HepG2 (cell line): ENCODE data around the gene DHX16. TPM values are rescaled to one million over a fixed set of nuclear protein-coding genes. Genes with fewer than 3 reads are reported as not detected.

Source experiments
- ATAC-seq: fragments of 200-7000 bp; cut with Tn5 transposase; 3 replicates; pipeline ENCODE4 v1.9.1; 2020; ENCODE audit warnings: mild to moderate bottlenecking, moderate library complexity
- BruUV-seq: library from RNA; stranded (reverse); fragments of 400-500 nt; replicated peaks from 2 replicates; lab custom pipeline; 2021; lab: Mats Ljungman, UMichigan
- CTCF ChIA-PET: fragments of 300-600 bp; formaldehyde crosslinking; extraction: SDS; loops from one replicate; lab custom pipeline; 2021; ENCODE audit warnings: low total read pairs, inconsistent platforms, low intra/inter-chr PET ratio; lab: Yijun Ruan, JAX
- POLR2A ChIA-PET: fragments of 350-600 bp; sonication (Branson Sonifier 250); formaldehyde crosslinking; loops from one replicate; lab custom pipeline; 2020; ENCODE audit warnings: antibody characterized with exemption, inconsistent platforms; lab: Yijun Ruan, JAX
- DNase-seq: peaks from one replicate; pipeline ENCODE4 v3.0.0-alpha.2; 2015; ENCODE audit warnings: low spot score
- FAIRE-seq: peaks from 3 replicates; lab custom pipeline; 2011; peaks lifted over from hg19 to GRCh38; lab: Jason Lieb, UNC
- H2AFZ ChIP-seq: one replicate; pipeline ENCODE4 v1.6.1; 2011; ENCODE audit warnings: low read length, inconsistent platforms
- H3K27ac ChIP-seq: fragments of 300-600 bp; 3 replicates; pipeline ENCODE4 v1.8.0; 2011; ENCODE audit warnings: mixed run types, mild to moderate bottlenecking, mixed read lengths, low read length, inconsistent platforms; ENCODE audit not compliant: insufficient read depth; ENCODE audit errors: extremely low read length
- H3K27me3 ChIP-seq, 2 experiments: fragments of 200-600 bp in 1 of 2; 2 replicates in 1 of 2; 3 replicates in 1 of 2; pipeline versions ENCODE4 v1.6.0 to v1.8.0; 2011; ENCODE audit warnings: low read length in 2 of 2, mild to moderate bottlenecking in 2 of 2, moderate library complexity in 2 of 2, inconsistent platforms in 1 of 2; ENCODE audit not compliant: insufficient read depth in 2 of 2, control insufficient read depth in 1 of 2
- H3K36me3 ChIP-seq, 2 experiments: fragments of 200-600 bp in 1 of 2; replicated peaks in 1 of 2; 2 replicates in 1 of 2; 3 replicates in 1 of 2; pipeline versions ENCODE4 v1.5.1 to v1.8.0; 2011; ENCODE audit warnings: low read length in 2 of 2, inconsistent platforms in 1 of 2; ENCODE audit not compliant: insufficient read depth in 2 of 2, control insufficient read depth in 1 of 2
- H3K4me1 ChIP-seq: 2 replicates; pipeline ENCODE4 v1.5.1; 2012; ENCODE audit warnings: low read length, inconsistent platforms; ENCODE audit not compliant: insufficient read depth
- H3K4me2 ChIP-seq: 2 replicates; pipeline ENCODE4 v1.6.0; 2011; ENCODE audit warnings: low read depth, low read length, inconsistent platforms
- H3K4me3 ChIP-seq, 3 experiments: fragments of 200-600 bp in 1 of 3; sonication (generic), shearing (Covaris generic) in 1 of 3; replicated peaks in 1 of 3; 2 replicates each; pipeline ENCODE4 v1.5.1; 2011 to 2016; ENCODE audit warnings: low read length in 3 of 3, inconsistent platforms in 2 of 3, low read depth in 2 of 3, mild to moderate bottlenecking in 2 of 3, control low read depth in 1 of 3, mixed read lengths in 1 of 3; ENCODE audit not compliant: insufficient read depth in 1 of 3
- H3K79me2 ChIP-seq: one replicate; pipeline ENCODE4 v1.6.1; 2011; ENCODE audit warnings: low read length, inconsistent platforms; ENCODE audit not compliant: insufficient read depth
- H3K9ac ChIP-seq: 2 replicates; pipeline ENCODE4 v1.6.0; 2011; ENCODE audit warnings: mild to moderate bottlenecking, low read depth, low read length, inconsistent platforms; ENCODE audit not compliant: insufficient read depth
- H3K9me3 ChIP-seq: 2 replicates; pipeline ENCODE4 v1.5.1; 2012; ENCODE audit warnings: mild to moderate bottlenecking, low read length
- H4K20me1 ChIP-seq: 2 replicates; pipeline ENCODE4 v1.6.0; 2011; ENCODE audit warnings: inconsistent platforms, mild to moderate bottlenecking, low read length, moderate library complexity; ENCODE audit not compliant: insufficient read depth
- NFAT5 ChIP-seq: sonication (generic); formaldehyde crosslinking; IDR thresholded peaks from 2 replicates; pipeline ENCODE4 v1.4.0; 2020; ENCODE audit warnings: missing genetic modification reagents
- RBFOX2 ChIP-seq: fragments of 200-400 bp; formaldehyde crosslinking; IDR thresholded peaks from 2 replicates; pipeline ENCODE4 v1.6.1; 2017; ENCODE audit warnings: low read depth, mild to moderate bottlenecking, low read length
- WGBS: methylation state at CpG from one replicate; pipeline ENCODE4 v1.1.6; 2017; ENCODE audit warnings: low lambda C conversion rate; 5-methylcytosine and 5-hydroxymethylcytosine counted together
- in situ Hi-C: cut with HindIII; loops from 2 replicates; pipeline ENCODE4 v1.10.0; 2017; ENCODE audit warnings: low pct_unique_long_range_greater_than_20kb; ENCODE audit not compliant: extremely low pct_ligation_motif_present
- intact Hi-C: fragments of 100-400 bp; cut with micrococcal nuclease; formaldehyde crosslinking; loops from one replicate; pipeline ENCODE4 v1.10.0; 2022; ENCODE audit not compliant: unreplicated experiment
- polyA plus RNA-seq, 8 experiments: library from polyadenylated mRNA; depleted of rRNA in 3 of 8; stranded (reverse) in 7 of 8; unstranded in 1 of 8; fragments of >200 nt; fragmentation: Illumina TruSeq in 4 of 8; extraction: Trizol in 4 of 8; gene quantifications; 2 replicates each; pipeline versions ENCODE4 v1.2.1 to v1.2.3, GENCODE V29; 2011 to 2016; ENCODE audit warnings: low read depth in 4 of 8, missing spikeins in 1 of 8, mixed read lengths in 1 of 8; ENCODE audit not compliant: insufficient read depth in 1 of 8
- total RNA-seq, 5 experiments: library from RNA; depleted of rRNA; stranded (reverse); fragments of >200 nt; fragmentation: Illumina TruSeq; extraction: Trizol; gene quantifications; 2 replicates each; pipeline ENCODE4 v1.2.3, GENCODE V29; 2016; ENCODE audit warnings: low read depth in 1 of 5
- TF ChIP-seq, protein P1 (sequence below): sonication (generic); IDR thresholded peaks from 2 replicates; pipeline ENCODE4 v1.6.1; 2016; ENCODE audit warnings: low read depth, borderline replicate concordance

The DHX16 gene
- total and polyA plus RNA-seq, 2 of the 13 experiments (the other 11 are each of a cell fraction or from before 2014, with no cell fraction given), result 57.0 to 58.5 TPM

- H3K36me3 ChIP-seq, result peaks cover 15 to 70% of the 10 kb centered on the region in 2 experiments
- POLR2A ChIA-PET, result interaction anchor here (1.4 kb wide), 1 partner anchor 10 kb away, joined by 6 read pairs; the partner anchor contains the start of gene MDC1
- DNase-seq, result no peak
- intact Hi-C loops (no loop called here), in situ Hi-C loops (no loop called here)
- H4K20me1 ChIP-seq, result no peaks in the 10 kb centered on the region
- H2AFZ ChIP-seq, result no peak overlapping the region
- no peaks in the 10 kb centered on the region for H3K79me2 ChIP-seq
- no peak overlapping the region for H3K4me3 ChIP-seq
- FAIRE-seq, result no peak
- no peak overlapping the region for H3K9ac ChIP-seq
- BruUV-seq, result no TSS peak
- H3K27me3 ChIP-seq, result no peaks in the 10 kb centered on the region
- peaks cover 7% of the 10 kb centered on the region; the same call in 1 of the 2 replicates for H3K4me1 ChIP-seq
- TF ChIP-seq, protein P1, sequence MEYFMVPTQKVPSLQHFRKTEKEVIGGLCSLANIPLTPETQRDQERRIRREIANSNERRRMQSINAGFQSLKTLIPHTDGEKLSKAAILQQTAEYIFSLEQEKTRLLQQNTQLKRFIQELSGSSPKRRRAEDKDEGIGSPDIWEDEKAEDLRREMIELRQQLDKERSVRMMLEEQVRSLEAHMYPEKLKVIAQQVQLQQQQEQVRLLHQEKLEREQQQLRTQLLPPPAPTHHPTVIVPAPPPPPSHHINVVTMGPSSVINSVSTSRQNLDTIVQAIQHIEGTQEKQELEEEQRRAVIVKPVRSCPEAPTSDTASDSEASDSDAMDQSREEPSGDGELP, result peak; percentile 36; the same call in 1 of the 2 replicates
- no peak for TF ChIP-seq NFAT5 (CRISPR knock-in tag)
- TF ChIP-seq RBFOX2, result 0 out of 2 replicates have a peak, but pooled peaks have one; percentile 21
- TF ChIP-seq, all 625 proteins: peak for 2
- ATAC-seq, result no peak
- Histone ChIP-seq H3K9me3 (no peaks in the 10 kb centered on the region), H3K27ac (no peak overlapping the region), H3K4me2 (no peak overlapping the region)
- 94% methylated on average over 5 of the region's 6 CpGs for WGBS
- CTCF ChIA-PET, result no interaction called here
These were observed 34.6 kb upstream of the DHX16 start for GRCh38 chr6:30707281-30707850.
